H1 (cell line): ENCODE data around the gene KIZ. TPM values are rescaled to one million over a fixed set of nuclear protein-coding genes. Genes with fewer than 3 reads are reported as not detected.

Experiments used
- CTCF ChIA-PET: fragments of 300-600 bp; sonication (Branson Sonifier 250); formaldehyde crosslinking; loops from one replicate; lab custom pipeline; 2021; ENCODE audit not compliant: partially characterized antibody; lab: Charles Lee
- POLR2A ChIA-PET: fragments of 300-600 bp; sonication (Branson Sonifier 250); formaldehyde crosslinking; loops from one replicate; lab custom pipeline; 2021; ENCODE audit warnings: inconsistent platforms; ENCODE audit not compliant: partially characterized antibody; lab: Charles Lee
- DNase-seq, 2 experiments: peaks; one replicate each; pipeline versions ENCODE4 v3.0.0 to v3.0.0-alpha.2; 2010 to 2022; ENCODE audit warnings: low spot score in 2 of 2, low read depth in 1 of 2, mixed read lengths in 1 of 2
- FAIRE-seq: peaks from 2 replicates; lab custom pipeline; 2011; peaks lifted over from hg19 to GRCh38; lab: Jason Lieb, UNC
- H2AFZ ChIP-seq: 2 replicates; pipeline ENCODE4 v1.8.1; 2012; ENCODE audit warnings: low read length, inconsistent platforms
- H2AK5ac ChIP-seq: 2 replicates; pipeline ENCODE4 v1.6.1; 2013; ENCODE audit warnings: low read depth, low read length
- H2BK120ac ChIP-seq: replicated peaks from 2 replicates; pipeline ENCODE3; 2013; ENCODE audit warnings: low read depth, low read length, inconsistent platforms
- H2BK12ac ChIP-seq: 2 replicates; pipeline ENCODE4 v1.6.1; 2013; ENCODE audit warnings: low read depth, low read length
- H2BK15ac ChIP-seq: 2 replicates; pipeline ENCODE4 v1.6.1; 2013; ENCODE audit warnings: low read length
- H2BK20ac ChIP-seq: 2 replicates; pipeline ENCODE4 v1.6.1; 2013; ENCODE audit warnings: low read length
- H2BK5ac ChIP-seq: 2 replicates; pipeline ENCODE4 v1.6.1; 2013; ENCODE audit warnings: low read depth, low read length
- H3K14ac ChIP-seq: 2 replicates; pipeline ENCODE4 v1.6.1; 2013; ENCODE audit warnings: inconsistent platforms; ENCODE audit not compliant: insufficient read length
- H3K18ac ChIP-seq: 2 replicates; pipeline ENCODE4 v1.6.1; 2013; ENCODE audit warnings: low read length; ENCODE audit errors: extremely low read depth
- H3K23ac ChIP-seq: 2 replicates; pipeline ENCODE4 v1.6.1; 2013; ENCODE audit warnings: inconsistent platforms; ENCODE audit not compliant: insufficient read length
- H3K23me2 ChIP-seq: 2 replicates; pipeline ENCODE4 v1.6.1; 2013; ENCODE audit warnings: low read depth, low read length
- H3K27ac ChIP-seq: 2 replicates; pipeline ENCODE4 v1.6.1; 2011; ENCODE audit warnings: low read depth, low read length, inconsistent platforms
- H3K27me3 ChIP-seq, 4 experiments: replicated peaks in 1 of 4; 1 replicate in 1 of 4; 2 replicates in 3 of 4; pipeline versions ENCODE4 v1.6.1 to v1.8.1; 2011 to 2013; ENCODE audit warnings: low read length in 3 of 4, mild to moderate bottlenecking in 3 of 4, inconsistent platforms in 2 of 4, mixed read lengths in 2 of 4, moderate library complexity in 1 of 4; ENCODE audit not compliant: control insufficient read depth in 3 of 4, insufficient read depth in 3 of 4; ENCODE audit errors: extremely low read depth in 1 of 4
- H3K36me3 ChIP-seq, 4 experiments: 2 replicates each; pipeline versions ENCODE4 v1.6.1 to v1.8.1; 2011 to 2013; ENCODE audit warnings: mild to moderate bottlenecking in 4 of 4, low read length in 3 of 4, moderate library complexity in 2 of 4, control low read depth in 1 of 4, inconsistent platforms in 1 of 4; ENCODE audit not compliant: insufficient read depth in 4 of 4, control insufficient read depth in 2 of 4
- H3K4ac ChIP-seq: replicated peaks from 2 replicates; pipeline ENCODE3; 2013; ENCODE audit warnings: low read length, low read depth, mixed read lengths, inconsistent platforms; ENCODE audit not compliant: insufficient read length
- H3K4me1 ChIP-seq, 4 experiments: replicated peaks in 1 of 4; 1 replicate in 1 of 4; 2 replicates in 3 of 4; pipeline versions ENCODE4 v1.6.1 to v1.8.1; 2011 to 2013; ENCODE audit warnings: low read length in 3 of 4, inconsistent platforms in 2 of 4, mixed read lengths in 1 of 4; ENCODE audit not compliant: insufficient read depth in 4 of 4, control insufficient read depth in 3 of 4
- H3K4me2 ChIP-seq, 2 experiments: 2 replicates each; pipeline versions ENCODE4 v1.6.1 to v1.8.1; 2011 to 2013; ENCODE audit warnings: low read depth in 2 of 2, low read length in 2 of 2, control low read depth in 1 of 2, inconsistent platforms in 1 of 2, mild to moderate bottlenecking in 1 of 2; ENCODE audit not compliant: insufficient read depth in 1 of 2
- H3K4me3 ChIP-seq, 4 experiments: fragments of 200-600, 300-600 bp in 1 of 4; sonication (generic), shearing (Covaris generic), sonication (Bioruptor Twin) in 1 of 4; 2 replicates each; pipeline versions ENCODE4 v1.5.1 to v1.8.1; 2011 to 2016; ENCODE audit warnings: low read length in 4 of 4, low read depth in 3 of 4, control low read depth in 2 of 4, inconsistent platforms in 2 of 4, mild to moderate bottlenecking in 2 of 4, mixed read lengths in 1 of 4, moderate library complexity in 1 of 4; ENCODE audit not compliant: insufficient read depth in 2 of 4; ENCODE audit errors: extremely low read depth in 1 of 4
- H3K56ac ChIP-seq: replicated peaks from 2 replicates; pipeline ENCODE3; 2013; ENCODE audit warnings: low read depth, mild to moderate bottlenecking, mixed read lengths, low read length, inconsistent platforms; ENCODE audit not compliant: insufficient read length
- H3K79me1 ChIP-seq: 2 replicates; pipeline ENCODE4 v1.6.1; 2013; ENCODE audit warnings: low read depth, low read length, control low read depth
- H3K79me2 ChIP-seq, 2 experiments: 2 replicates each; pipeline versions ENCODE4 v1.6.1 to v1.8.1; 2012 to 2013; ENCODE audit warnings: low read length in 2 of 2, mild to moderate bottlenecking in 2 of 2, inconsistent platforms in 1 of 2; ENCODE audit not compliant: insufficient read depth in 2 of 2, control insufficient read depth in 1 of 2
- H3K9ac ChIP-seq, 4 experiments: replicated peaks in 1 of 4; 1 replicate in 1 of 4; 2 replicates in 3 of 4; pipeline versions ENCODE4 v1.6.1 to v1.8.1; 2011 to 2013; ENCODE audit warnings: low read depth in 3 of 4, low read length in 3 of 4, control low read depth in 2 of 4, mild to moderate bottlenecking in 2 of 4, moderate library complexity in 2 of 4, inconsistent platforms in 1 of 4; ENCODE audit errors: extremely low read depth in 1 of 4
- H3K9me3 ChIP-seq, 2 experiments: 2 replicates each; pipeline versions ENCODE4 v1.6.1 to v1.8.1; 2012 to 2013; ENCODE audit warnings: mild to moderate bottlenecking in 2 of 2, moderate library complexity in 2 of 2, control low read depth in 1 of 2, inconsistent platforms in 1 of 2, low read depth in 1 of 2, low read length in 1 of 2, mixed read lengths in 1 of 2; ENCODE audit not compliant: insufficient read depth in 2 of 2
- H4K20me1 ChIP-seq, 2 experiments: replicated peaks in 1 of 2; 2 replicates each; pipeline versions ENCODE3 to v1.8.1; 2011 to 2013; ENCODE audit warnings: inconsistent platforms in 2 of 2, low read length in 2 of 2, mild to moderate bottlenecking in 1 of 2; ENCODE audit not compliant: insufficient read depth in 2 of 2, control insufficient read depth in 1 of 2
- H4K5ac ChIP-seq: 2 replicates; pipeline ENCODE4 v1.6.1; 2013; ENCODE audit warnings: low read length, low read depth, mixed read lengths, inconsistent platforms; ENCODE audit not compliant: insufficient read length
- H4K8ac ChIP-seq: 2 replicates; pipeline ENCODE4 v1.8.0; 2013; ENCODE audit warnings: mild to moderate bottlenecking, moderate library complexity, low read length, inconsistent platforms; ENCODE audit not compliant: insufficient read depth; ENCODE audit errors: extremely low read depth
- H4K91ac ChIP-seq: replicated peaks from 2 replicates; pipeline ENCODE3; 2013; ENCODE audit warnings: low read length, mixed read lengths, inconsistent platforms; ENCODE audit not compliant: insufficient read length
- CBX8 ChIP-seq: fragments of 300-800, 300-1000 bp; sonication (generic); IDR thresholded peaks from 2 replicates; pipeline ENCODE4 v1.7.1; 2016; ENCODE audit warnings: low read depth, low read length, borderline replicate concordance
- CHD2 ChIP-seq: IDR thresholded peaks from 2 replicates; pipeline ENCODE4 v1.6.1; 2012; ENCODE audit warnings: low read length, improper control_type of control experiment
- FOSL1 ChIP-seq: IDR thresholded peaks from 2 replicates; pipeline ENCODE4 v1.6.1; 2011; ENCODE audit warnings: mild to moderate bottlenecking, low read depth, low read length, moderate library complexity; ENCODE audit not compliant: insufficient read depth
- JUN ChIP-seq: IDR thresholded peaks from 2 replicates; pipeline ENCODE4 v1.6.1; 2011; ENCODE audit warnings: low read depth, mild to moderate bottlenecking, improper control_type of control experiment, low read length
- JUND ChIP-seq: IDR thresholded peaks from 2 replicates; pipeline ENCODE4 v1.6.1; 2011; ENCODE audit warnings: mild to moderate bottlenecking, improper control_type of control experiment, low read length
- MAX ChIP-seq: IDR thresholded peaks from 2 replicates; pipeline ENCODE4 v1.6.1; 2012; ENCODE audit warnings: inconsistent platforms
- SAP30 ChIP-seq: fragments of 300-600 bp; sonication (generic); IDR thresholded peaks from 2 replicates; pipeline ENCODE4 v1.7.1; 2012; ENCODE audit warnings: low read length, moderate library complexity, mild to moderate bottlenecking, inconsistent platforms; ENCODE audit not compliant: insufficient read depth, insufficient replicate concordance
- SIN3A ChIP-seq, 2 experiments: IDR thresholded peaks in 1 of 2; conservative IDR thresholded peaks in 1 of 2; 2 replicates each; pipeline ENCODE4 v1.6.1; 2011 to 2012; ENCODE audit warnings: low read length in 2 of 2, improper control_type of control experiment in 1 of 2, low read depth in 1 of 2, mild to moderate bottlenecking in 1 of 2
- SP2 ChIP-seq: IDR thresholded peaks from 2 replicates; pipeline ENCODE4 v1.6.1; 2012; ENCODE audit warnings: mild to moderate bottlenecking, low read length, inconsistent platforms
- TAF1 ChIP-seq: IDR thresholded peaks from 2 replicates; pipeline ENCODE4 v1.6.1; 2011; ENCODE audit warnings: mild to moderate bottlenecking, low read depth, low read length
- TCF12 ChIP-seq: IDR thresholded peaks from 2 replicates; pipeline ENCODE4 v1.6.1; 2011; ENCODE audit warnings: low read depth, mild to moderate bottlenecking, low read length
- WGBS, 2 experiments: shearing (Covaris generic) in 1 of 2; methylation state at CpG; one replicate each; pipeline versions ENCODE4 v1.1.6 to v1.1.7; 2013 to 2015; ENCODE audit warnings: low lambda C conversion rate in 2 of 2, mixed read lengths in 2 of 2, inconsistent platforms in 1 of 2, low coverage in 1 of 2, missing lambda C conversion rate in 1 of 2; ENCODE audit not compliant: insufficient replicate concordance in 2 of 2, insufficient coverage in 1 of 2, insufficient read length in 1 of 2; ENCODE audit errors: extremely low coverage in 1 of 2, missing lambda C conversion rate in 1 of 2; 5-methylcytosine and 5-hydroxymethylcytosine counted together
- polyA plus RNA-seq, 7 experiments: library from polyadenylated mRNA; depleted of rRNA in 3 of 7; stranded (reverse) in 5 of 7; unstranded in 2 of 7; fragments of >200 nt in 5 of 7; fragments of 200-250 nt in 2 of 7; gene quantifications; 1 replicate in 5 of 7; 2 replicates in 1 of 7; 4 replicates in 1 of 7; pipeline versions ENCODE4 v1.2.1 to v1.2.3, GENCODE V29; 2011 to 2013; ENCODE audit warnings: missing spikeins in 2 of 7, mixed read lengths in 2 of 7
- total RNA-seq: library from RNA; stranded (reverse); fragmentation: NEBNext Ultra II Directional; extraction: Animal tissue kit (Norgen Biotek cat#: 25700); gene quantifications from 2 replicates; pipeline ENCODE4 v1.2.1, GENCODE V29; 2021

Gene KIZ
- total and polyA plus RNA-seq, 2 of the 8 experiments (the other 6 are each of a cell fraction or from before 2014, with no cell fraction given) = 13.0 to 51.7 TPM

GRCh38 chr20:21134883-21135493, 9.1 kb downstream of the KIZ start:
- TF ChIP-seq MAX (no peak), JUN (no peak), TCF12 (no peak), JUND (no peak), FOSL1 (no peak), TAF1 (no peak), CBX8 (no peak), SIN3A (conservative IDR thresholded peaks at IDR 0.05 in 1 of 2, IDR thresholded peaks at IDR 0.05 in 1 of 2; ENCODE audit: low read depth in 1 of 2, low read length in 2 of 2) (no peak), CHD2 (no peak), SAP30 (no peak), SP2 (no peak)
- POLR2A ChIA-PET = no interaction called here
- no peak overlapping the region for H3K4ac ChIP-seq
- no peaks in the 10 kb centered on the region for H3K27me3 ChIP-seq
- no peaks in the 10 kb centered on the region for H3K23me2 ChIP-seq
- peaks cover 0 to 4% of the 10 kb centered on the region in 2 experiments; a peak in 1 of 4 replicates for H3K79me2 ChIP-seq
- H2AFZ ChIP-seq = no peak overlapping the region
- peaks cover 0 to 9% (median 4%) of the 10 kb centered on the region in 4 experiments; a peak in 3 of 7 replicates for H3K4me1 ChIP-seq
- no peaks in the 10 kb centered on the region for H4K20me1 ChIP-seq
- no peak overlapping the region for H3K18ac ChIP-seq
- no peak overlapping the region for H3K4me2 ChIP-seq
- no peak for DNase-seq
- H2BK5ac ChIP-seq = no peak overlapping the region
- H3K56ac ChIP-seq = no peak overlapping the region
- WGBS, 2 experiments = 92% methylated on average over 9 of the region's 10 CpGs; no CpG with 5 or more reads in 1 of the 2 experiments
- H3K79me1 ChIP-seq = peaks cover 7% of the 10 kb centered on the region; the same call in 1 of the 2 replicates
- H2BK20ac ChIP-seq = no peak overlapping the region
- H3K9ac ChIP-seq = no peak overlapping the region
- H2BK120ac ChIP-seq = no peak overlapping the region
- H3K4me3 ChIP-seq = no peak overlapping the region
- no peak overlapping the region for H3K23ac ChIP-seq
- H4K91ac ChIP-seq = no peak overlapping the region
- CTCF ChIA-PET = interaction anchor here (0.9 to 2.5 kb wide), 4 partner anchors 21 to 270 kb away, joined by 3 to 13 read pairs (median 5); no protein-coding TSS in a partner anchor
- no peak overlapping the region for H4K8ac ChIP-seq
- FAIRE-seq = no peak
- peaks cover 0 to 24% (median 1%) of the 10 kb centered on the region in 4 experiments; a peak in 2 of 8 replicates for H3K36me3 ChIP-seq
- no peaks in the 10 kb centered on the region for H3K9me3 ChIP-seq
- H3K14ac ChIP-seq = no peak overlapping the region
- H2BK12ac ChIP-seq = no peak overlapping the region
- no peak overlapping the region for H4K5ac ChIP-seq
- no peak overlapping the region for H2BK15ac ChIP-seq
- no peak overlapping the region for H3K27ac ChIP-seq
- H2AK5ac ChIP-seq = no peak overlapping the region
